Memory B cell (primary cell): ENCODE measurements around the gene CREB3L2.
"Not testable (repeated sequence)": the region's sequence is repeated elsewhere in the genome, so short reads cannot be mapped to it uniquely, and the experiment has no call there.

Experiments used
- ATAC-seq: fragments of 150-1000 bp; cut with Tn5 transposase; 2 replicates; pipeline ENCODE4 v1.10.0; 2021; ENCODE audit warnings: low read depth, mild to moderate bottlenecking, moderate library complexity
- DNase-seq, 2 donors: peaks; one replicate each; pipeline ENCODE4 v3.0.0; 2022; ENCODE audit warnings: low spot score in 2 of 2
- H3K27ac Mint-ChIP-seq: one replicate; pipeline ENCODE4 v1.8.0; 2022; ENCODE audit warnings: mild to moderate bottlenecking, moderate library complexity, mixed read lengths
- H3K27me3 Mint-ChIP-seq: one replicate; pipeline ENCODE4 v1.8.0; 2022; ENCODE audit warnings: mixed read lengths
- H3K36me3 Mint-ChIP-seq: one replicate; pipeline ENCODE4 v1.8.0; 2022; ENCODE audit warnings: mild to moderate bottlenecking, mixed read lengths
- H3K4me1 Mint-ChIP-seq: one replicate; pipeline ENCODE4 v1.8.0; 2022; ENCODE audit warnings: mixed read lengths
- H3K4me3 Mint-ChIP-seq: one replicate; pipeline ENCODE4 v1.8.0; 2022; ENCODE audit warnings: mild to moderate bottlenecking, moderate library complexity, mixed read lengths
- H3K9me3 Mint-ChIP-seq: one replicate; pipeline ENCODE4 v1.8.0; 2022; ENCODE audit warnings: mixed read lengths

Gene CREB3L2

DNA sequence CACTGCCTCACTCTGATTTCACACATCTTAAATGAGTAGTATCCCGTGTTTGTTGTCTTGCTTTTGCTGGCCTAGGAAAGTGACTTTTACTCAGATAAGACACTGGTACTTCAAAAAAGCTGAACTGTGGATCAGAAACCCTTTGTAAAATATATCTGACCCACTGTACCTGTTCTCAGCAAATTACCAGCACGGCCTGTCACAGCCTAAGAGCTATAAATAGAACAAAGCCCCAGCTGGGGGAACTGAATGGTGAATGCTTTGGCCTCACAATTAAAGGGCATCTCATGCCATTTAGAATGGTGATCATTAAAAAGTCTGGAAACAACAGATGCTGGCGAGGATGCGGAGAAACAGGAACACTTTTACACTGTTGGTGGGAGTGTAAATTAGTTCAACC, 76.1 kb downstream of the CREB3L2 start:
- ATAC-seq: no peak
- peaks cover 3% of the 10 kb centered on the region for H3K4me1 Mint-ChIP-seq

GRCh38 chr7:137925091-137925490, 76.8 kb downstream of the CREB3L2 start:
- DNase-seq (no peak), ATAC-seq (no peak)
- H3K27me3 Mint-ChIP-seq: no peaks in the 10 kb centered on the region
- H3K27ac Mint-ChIP-seq: peak overlapping the region; percentile 2
- H3K4me1 Mint-ChIP-seq: peaks cover 5% of the 10 kb centered on the region
- no peak overlapping the region for H3K4me3 Mint-ChIP-seq
- H3K9me3 Mint-ChIP-seq: peaks cover 2% of the 10 kb centered on the region
- H3K36me3 Mint-ChIP-seq: peaks cover 37% of the 10 kb centered on the region

More for the DNA sequence above, 76.1 kb downstream of the CREB3L2 start:
- H3K4me3 Mint-ChIP-seq: no peak overlapping the region
- DNase-seq: no peak
- peaks cover 2% of the 10 kb centered on the region for H3K9me3 Mint-ChIP-seq
- H3K36me3 Mint-ChIP-seq: peaks cover 35% of the 10 kb centered on the region
- no peak overlapping the region for H3K27ac Mint-ChIP-seq
- no peaks in the 10 kb centered on the region for H3K27me3 Mint-ChIP-seq

- no peak for ATAC-seq
- peaks cover 37% of the 10 kb centered on the region for H3K36me3 Mint-ChIP-seq
- no peak overlapping the region for H3K27ac Mint-ChIP-seq
- H3K4me3 Mint-ChIP-seq: no peak overlapping the region
- H3K9me3 Mint-ChIP-seq: peaks cover 2% of the 10 kb centered on the region
- H3K4me1 Mint-ChIP-seq: peaks cover 5% of the 10 kb centered on the region
- DNase-seq: no peak
- H3K27me3 Mint-ChIP-seq: no peaks in the 10 kb centered on the region
Measured at GRCh38 chr7:137923380-137923779, 78.5 kb downstream of the CREB3L2 start.

DNA sequence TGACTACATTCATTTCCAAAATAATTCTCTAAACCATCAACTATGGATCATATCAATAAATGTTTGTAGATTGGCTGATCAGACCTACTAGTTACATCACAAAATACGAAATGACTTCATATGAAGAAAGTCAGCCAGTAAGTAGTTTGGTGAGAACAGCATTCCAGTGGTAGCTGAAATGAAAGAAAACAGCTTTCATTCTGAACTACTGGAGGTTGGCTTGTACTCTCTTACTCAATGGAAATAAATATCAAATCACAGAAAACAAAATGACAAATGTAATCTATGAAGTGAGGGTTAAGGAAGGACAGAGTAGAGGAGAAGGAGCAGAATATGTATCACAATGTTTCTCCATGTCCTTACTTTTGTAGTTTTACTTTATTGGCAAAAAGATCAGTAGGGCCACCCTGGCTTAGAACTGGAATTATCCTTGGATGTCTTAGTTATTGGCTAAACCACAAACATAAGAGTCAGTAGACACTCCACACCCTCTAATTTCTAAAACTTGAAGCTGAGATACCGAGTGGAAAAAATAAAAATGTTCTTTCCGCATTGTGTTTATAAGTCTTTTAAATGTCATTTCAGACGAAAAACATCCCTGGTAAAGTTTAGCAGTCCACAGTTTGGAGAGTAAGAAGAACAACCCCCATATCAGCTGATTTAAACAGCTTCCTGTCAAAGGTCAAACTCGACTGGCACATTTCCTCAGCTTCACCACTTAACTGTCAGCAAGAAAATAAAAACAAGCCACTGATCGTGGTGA, 81.1 kb downstream of the CREB3L2 start:
- peaks cover 21% of the 10 kb centered on the region for H3K36me3 Mint-ChIP-seq
- no peak for DNase-seq
- H3K27me3 Mint-ChIP-seq: no peaks in the 10 kb centered on the region
- H3K4me3 Mint-ChIP-seq: no peak overlapping the region
- H3K9me3 Mint-ChIP-seq: no peaks in the 10 kb centered on the region
- H3K4me1 Mint-ChIP-seq: peaks cover 9% of the 10 kb centered on the region
- no peak for ATAC-seq
- H3K27ac Mint-ChIP-seq: no peak overlapping the region

- Mint-ChIP-seq H3K27me3 (no peaks in the 10 kb centered on the region), H3K36me3 (peaks cover 18% of the 10 kb centered on the region), H3K9me3 (no peaks in the 10 kb centered on the region), H3K4me3 (no peak overlapping the region), H3K27ac (no peak overlapping the region), H3K4me1 (peaks cover 9% of the 10 kb centered on the region)
- ATAC-seq (no peak), DNase-seq (no peak)
Measured at GRCh38 chr7:137919987-137920386, 81.9 kb downstream of the CREB3L2 start.

DNA sequence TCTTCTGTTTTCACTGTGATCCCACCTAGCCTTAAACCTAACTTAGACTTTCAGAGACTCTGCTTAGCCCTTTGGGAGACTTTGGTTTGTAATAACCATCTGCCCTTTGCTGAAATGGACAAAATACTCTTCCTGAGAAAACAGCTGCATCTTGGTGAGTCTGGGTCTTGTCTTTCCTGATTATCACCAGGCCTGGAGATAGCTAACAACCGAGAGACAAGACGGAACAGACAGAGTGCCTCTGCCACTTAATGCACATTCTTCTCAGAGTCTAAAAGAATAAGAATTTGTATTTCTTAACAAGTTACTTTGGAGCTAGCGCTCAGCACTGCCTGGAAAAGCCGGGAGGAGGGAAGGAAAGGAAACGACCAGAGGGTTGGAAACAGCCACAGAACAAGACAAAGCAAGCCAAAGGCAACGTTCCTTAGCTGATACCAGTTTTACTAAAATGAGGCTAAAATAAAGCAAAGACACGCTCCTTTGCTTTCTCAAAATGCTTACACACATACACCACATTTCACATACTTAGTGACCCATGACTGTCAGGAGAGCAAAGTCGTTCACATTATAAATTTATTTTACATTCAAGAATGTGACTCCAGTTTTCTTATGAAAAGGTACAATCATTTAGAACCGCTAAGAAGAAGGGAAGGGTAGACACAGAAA, 84.8 kb downstream of the CREB3L2 start:
- Mint-ChIP-seq H3K27me3 (no peaks in the 10 kb centered on the region), H3K4me3 (peak overlapping the region; percentile 1), H3K27ac (peak overlapping the region; percentile 82), H3K9me3 (no peaks in the 10 kb centered on the region), H3K36me3 (peaks cover 12% of the 10 kb centered on the region), H3K4me1 (peaks cover 9% of the 10 kb centered on the region)
- no peak for DNase-seq
- ATAC-seq: no peak

GRCh38 chr7:137916564-137916963, 85.3 kb downstream of the CREB3L2 start:
- Mint-ChIP-seq H3K4me1 (peaks cover 9% of the 10 kb centered on the region), H3K9me3 (no peaks in the 10 kb centered on the region), H3K36me3 (peaks cover 14% of the 10 kb centered on the region), H3K27me3 (no peaks in the 10 kb centered on the region), H3K4me3 (peak overlapping the region; percentile 25), H3K27ac (peak overlapping the region; percentile 82)
- ATAC-seq: no peak
- DNase-seq: no peak

GRCh38 chr7:137915266-137915665, 86.6 kb downstream of the CREB3L2 start:
- no peaks in the 10 kb centered on the region for H3K27me3 Mint-ChIP-seq
- ATAC-seq (no peak), DNase-seq (no peak)
- H3K36me3 Mint-ChIP-seq: peaks cover 12% of the 10 kb centered on the region
- H3K9me3 Mint-ChIP-seq: no peaks in the 10 kb centered on the region
- H3K27ac Mint-ChIP-seq: no peak overlapping the region
- no peak overlapping the region for H3K4me3 Mint-ChIP-seq
- peaks cover 7% of the 10 kb centered on the region for H3K4me1 Mint-ChIP-seq

GRCh38 chr7:137913985-137914384, 87.9 kb downstream of the CREB3L2 start:
- Mint-ChIP-seq H3K4me3 (no peak overlapping the region), H3K27ac (no peak overlapping the region), H3K36me3 (peaks cover 14% of the 10 kb centered on the region), H3K9me3 (no peaks in the 10 kb centered on the region), H3K27me3 (no peaks in the 10 kb centered on the region), H3K4me1 (peaks cover 7% of the 10 kb centered on the region)
- ATAC-seq (no peak), DNase-seq (no peak)

- no peak overlapping the region for H3K27ac Mint-ChIP-seq
- no peak for DNase-seq
- peaks cover 25% of the 10 kb centered on the region for H3K36me3 Mint-ChIP-seq
- H3K4me3 Mint-ChIP-seq: no peak overlapping the region
- no peaks in the 10 kb centered on the region for H3K4me1 Mint-ChIP-seq
- no peaks in the 10 kb centered on the region for H3K27me3 Mint-ChIP-seq
- H3K9me3 Mint-ChIP-seq: no peaks in the 10 kb centered on the region
- ATAC-seq: no peak
Measured at GRCh38 chr7:137909042-137909441, 92.8 kb downstream of the CREB3L2 start.

DNA sequence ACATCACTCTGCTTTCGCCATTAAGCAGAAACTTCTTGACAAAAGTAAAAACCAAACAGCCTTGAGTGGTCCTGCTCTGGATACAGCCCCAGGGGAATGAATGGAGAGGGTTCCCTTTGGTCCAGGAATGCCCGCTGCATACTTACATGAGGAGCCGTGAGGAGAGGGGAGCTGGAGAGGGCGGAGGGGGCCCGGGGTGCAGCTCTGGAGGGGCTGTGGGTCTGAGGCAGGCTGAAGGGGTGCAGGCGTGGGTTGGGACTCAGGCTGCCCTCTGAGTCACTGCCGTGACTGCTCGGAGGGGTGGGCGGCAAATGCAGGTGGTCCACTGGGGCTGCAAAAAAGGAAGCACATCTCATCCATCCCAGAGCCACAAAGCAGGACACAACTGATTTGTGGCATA, 93.8 kb downstream of the CREB3L2 start:
- Mint-ChIP-seq H3K4me1 (peaks cover 5% of the 10 kb centered on the region), H3K36me3 (peaks cover 25% of the 10 kb centered on the region), H3K27ac (peak overlapping the region; percentile 26)

GRCh38 chr7:137906636-137907035, 95.2 kb downstream of the CREB3L2 start:
- not testable (repeated sequence) for H3K27ac Mint-ChIP-seq, ATAC-seq, H3K4me1 Mint-ChIP-seq, H3K27me3 Mint-ChIP-seq, H3K9me3 Mint-ChIP-seq, H3K4me3 Mint-ChIP-seq, DNase-seq
- H3K36me3 Mint-ChIP-seq: peaks cover 19% of the 10 kb centered on the region

More for the DNA sequence above, 93.8 kb downstream of the CREB3L2 start:
- no peak for DNase-seq
- Mint-ChIP-seq H3K27me3 (no peaks in the 10 kb centered on the region), H3K9me3 (no peaks in the 10 kb centered on the region), H3K4me3 (no peak overlapping the region)
- no peak for ATAC-seq

GRCh38 chr7:137904833-137905232, 97.1 kb downstream of the CREB3L2 start:
- Mint-ChIP-seq H3K36me3 (peaks cover 19% of the 10 kb centered on the region), H3K27me3 (no peaks in the 10 kb centered on the region), H3K9me3 (no peaks in the 10 kb centered on the region), H3K4me1 (peaks cover 5% of the 10 kb centered on the region), H3K4me3 (no peak overlapping the region), H3K27ac (no peak overlapping the region)
- ATAC-seq (no peak), DNase-seq (no peak)

- peak; percentile 35 to 70 for DNase-seq
- H3K36me3 Mint-ChIP-seq: peaks cover 19% of the 10 kb centered on the region
- H3K4me3 Mint-ChIP-seq: no peak overlapping the region
Measured at GRCh38 chr7:137903382-137904169, 98.3 kb downstream of the CREB3L2 start.

More at GRCh38 chr7:137903382-137904169, 98.3 kb downstream of the CREB3L2 start:
- H3K27ac Mint-ChIP-seq: no peak overlapping the region
- no peaks in the 10 kb centered on the region for H3K27me3 Mint-ChIP-seq
- ATAC-seq: peak; percentile 78
- peaks cover 14% of the 10 kb centered on the region for H3K4me1 Mint-ChIP-seq
- H3K9me3 Mint-ChIP-seq: no peaks in the 10 kb centered on the region
